ENCODE data around the gene VPS51. TPM values are rescaled to one million over a fixed set of nuclear protein-coding genes. Genes with fewer than 3 reads are reported as not detected.

The VPS51 gene
- total and polyA plus RNA-seq, 2 of the 13 experiments (the other 11 are each of a cell fraction or from before 2014, with no cell fraction given) = 76.3 to 90.6 TPM

DNA sequence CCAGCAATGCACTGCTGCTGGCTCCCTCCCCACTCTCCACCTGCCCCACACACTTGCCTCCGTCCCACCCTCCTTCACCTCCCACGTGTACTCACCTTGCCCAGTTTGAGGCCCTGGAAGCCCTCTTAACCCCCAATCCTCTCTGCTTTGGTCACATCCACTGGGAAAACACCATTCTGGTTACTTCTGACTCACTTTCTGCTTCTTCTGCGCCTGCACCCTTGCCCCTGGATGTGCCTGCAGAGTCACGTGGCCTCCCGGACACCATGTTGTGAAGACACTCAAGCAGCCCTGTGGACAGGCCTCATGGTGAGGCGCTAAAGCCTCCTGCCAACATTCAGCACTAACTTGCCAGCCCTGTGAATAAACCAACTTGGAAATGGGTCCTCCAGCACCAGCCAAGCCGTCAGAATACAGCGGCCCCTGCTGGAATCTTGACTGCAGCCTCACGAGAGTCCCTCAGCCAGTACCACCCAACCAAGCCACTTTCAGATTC is 35.1 kb upstream of the VPS51 start (continued):
- TF ChIP-seq, protein P1, sequence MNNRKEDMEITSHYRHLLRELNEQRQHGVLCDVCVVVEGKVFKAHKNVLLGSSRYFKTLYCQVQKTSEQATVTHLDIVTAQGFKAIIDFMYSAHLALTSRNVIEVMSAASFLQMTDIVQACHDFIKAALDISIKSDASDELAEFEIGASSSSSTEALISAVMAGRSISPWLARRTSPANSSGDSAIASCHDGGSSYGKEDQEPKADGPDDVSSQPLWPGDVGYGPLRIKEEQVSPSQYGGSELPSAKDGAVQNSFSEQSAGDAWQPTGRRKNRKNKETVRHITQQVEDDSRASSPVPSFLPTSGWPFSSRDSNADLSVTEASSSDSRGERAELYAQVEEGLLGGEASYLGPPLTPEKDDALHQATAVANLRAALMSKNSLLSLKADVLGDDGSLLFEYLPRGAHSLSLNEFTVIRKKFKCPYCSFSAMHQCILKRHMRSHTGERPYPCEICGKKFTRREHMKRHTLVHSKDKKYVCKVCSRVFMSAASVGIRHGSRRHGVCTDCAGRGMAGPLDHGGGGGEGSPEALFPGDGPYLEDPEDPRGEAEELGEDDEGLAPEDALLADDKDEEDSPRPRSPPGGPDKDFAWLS (CRISPR knock-in tag; IDR thresholded peaks at IDR 0.05; ENCODE audit: borderline replicate concordance) = no peak
- TF ChIP-seq, protein P2, sequence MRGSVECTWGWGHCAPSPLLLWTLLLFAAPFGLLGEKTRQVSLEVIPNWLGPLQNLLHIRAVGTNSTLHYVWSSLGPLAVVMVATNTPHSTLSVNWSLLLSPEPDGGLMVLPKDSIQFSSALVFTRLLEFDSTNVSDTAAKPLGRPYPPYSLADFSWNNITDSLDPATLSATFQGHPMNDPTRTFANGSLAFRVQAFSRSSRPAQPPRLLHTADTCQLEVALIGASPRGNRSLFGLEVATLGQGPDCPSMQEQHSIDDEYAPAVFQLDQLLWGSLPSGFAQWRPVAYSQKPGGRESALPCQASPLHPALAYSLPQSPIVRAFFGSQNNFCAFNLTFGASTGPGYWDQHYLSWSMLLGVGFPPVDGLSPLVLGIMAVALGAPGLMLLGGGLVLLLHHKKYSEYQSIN (CRISPR knock-in tag; IDR thresholded peaks at IDR 0.05; ENCODE audit: borderline replicate concordance) = no peak
- TF ChIP-seq, protein P3, sequence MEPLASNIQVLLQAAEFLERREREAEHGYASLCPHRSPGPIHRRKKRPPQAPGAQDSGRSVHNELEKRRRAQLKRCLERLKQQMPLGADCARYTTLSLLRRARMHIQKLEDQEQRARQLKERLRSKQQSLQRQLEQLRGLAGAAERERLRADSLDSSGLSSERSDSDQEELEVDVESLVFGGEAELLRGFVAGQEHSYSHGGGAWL (CRISPR knock-in tag; IDR thresholded peaks at IDR 0.05) = no peak
- TF ChIP-seq TRIM24 (CRISPR knock-in tag; IDR thresholded peaks at IDR 0.05) (no peak), MYC (CRISPR knock-in tag; IDR thresholded peaks at IDR 0.05; ENCODE audit: borderline replicate concordance) (peak; percentile 17; the same call in 1 of the 2 replicates), TGIF2 (CRISPR knock-in tag; IDR thresholded peaks at IDR 0.05) (no peak), SNAI1 (CRISPR knock-in tag; IDR thresholded peaks at IDR 0.05; ENCODE audit: borderline replicate concordance) (no peak), ARNT2 (CRISPR knock-in tag; IDR thresholded peaks at IDR 0.05; ENCODE audit: low read depth) (no peak), SMC3 (IDR thresholded peaks at IDR 0.05; ENCODE audit: low read length) (peak; percentile 60), CBX5 (CRISPR knock-in tag; IDR thresholded peaks at IDR 0.05; ENCODE audit: borderline replicate concordance) (no peak), XBP1 (CRISPR knock-in tag; IDR thresholded peaks at IDR 0.05) (no peak), NFE2L1 (CRISPR knock-in tag; IDR thresholded peaks at IDR 0.05; ENCODE audit: borderline replicate concordance) (no peak), THYN1 (CRISPR knock-in tag; IDR thresholded peaks at IDR 0.05; ENCODE audit: borderline replicate concordance, low read depth) (no peak), GZF1 (CRISPR knock-in tag; IDR thresholded peaks at IDR 0.05) (no peak), ZNF747 (CRISPR knock-in tag; IDR thresholded peaks at IDR 0.05; ENCODE audit: borderline replicate concordance) (no peak), ZFY (CRISPR knock-in tag; IDR thresholded peaks at IDR 0.05) (0 out of 2 replicates have a peak, but pooled peaks have one; percentile 15), ZNF317 (CRISPR knock-in tag; IDR thresholded peaks at IDR 0.05) (no peak), RAD21 (CRISPR knock-in tag; IDR thresholded peaks at IDR 0.05) (peak; percentile 65), NFYC (CRISPR knock-in tag; IDR thresholded peaks at IDR 0.05) (no peak)
- TF ChIP-seq, protein P4, sequence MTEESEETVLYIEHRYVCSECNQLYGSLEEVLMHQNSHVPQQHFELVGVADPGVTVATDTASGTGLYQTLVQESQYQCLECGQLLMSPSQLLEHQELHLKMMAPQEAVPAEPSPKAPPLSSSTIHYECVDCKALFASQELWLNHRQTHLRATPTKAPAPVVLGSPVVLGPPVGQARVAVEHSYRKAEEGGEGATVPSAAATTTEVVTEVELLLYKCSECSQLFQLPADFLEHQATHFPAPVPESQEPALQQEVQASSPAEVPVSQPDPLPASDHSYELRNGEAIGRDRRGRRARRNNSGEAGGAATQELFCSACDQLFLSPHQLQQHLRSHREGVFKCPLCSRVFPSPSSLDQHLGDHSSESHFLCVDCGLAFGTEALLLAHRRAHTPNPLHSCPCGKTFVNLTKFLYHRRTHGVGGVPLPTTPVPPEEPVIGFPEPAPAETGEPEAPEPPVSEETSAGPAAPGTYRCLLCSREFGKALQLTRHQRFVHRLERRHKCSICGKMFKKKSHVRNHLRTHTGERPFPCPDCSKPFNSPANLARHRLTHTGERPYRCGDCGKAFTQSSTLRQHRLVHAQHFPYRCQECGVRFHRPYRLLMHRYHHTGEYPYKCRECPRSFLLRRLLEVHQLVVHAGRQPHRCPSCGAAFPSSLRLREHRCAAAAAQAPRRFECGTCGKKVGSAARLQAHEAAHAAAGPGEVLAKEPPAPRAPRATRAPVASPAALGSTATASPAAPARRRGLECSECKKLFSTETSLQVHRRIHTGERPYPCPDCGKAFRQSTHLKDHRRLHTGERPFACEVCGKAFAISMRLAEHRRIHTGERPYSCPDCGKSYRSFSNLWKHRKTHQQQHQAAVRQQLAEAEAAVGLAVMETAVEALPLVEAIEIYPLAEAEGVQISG (CRISPR knock-in tag; IDR thresholded peaks at IDR 0.05) = peak; percentile 25; the same call in 1 of the 2 replicates
- TF ChIP-seq, protein P5, sequence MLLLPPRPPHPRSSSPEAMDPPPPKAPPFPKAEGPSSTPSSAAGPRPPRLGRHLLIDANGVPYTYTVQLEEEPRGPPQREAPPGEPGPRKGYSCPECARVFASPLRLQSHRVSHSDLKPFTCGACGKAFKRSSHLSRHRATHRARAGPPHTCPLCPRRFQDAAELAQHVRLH (CRISPR knock-in tag; IDR thresholded peaks at IDR 0.05; ENCODE audit: borderline replicate concordance, low read depth) = no peak
- TF ChIP-seq, protein P6, sequence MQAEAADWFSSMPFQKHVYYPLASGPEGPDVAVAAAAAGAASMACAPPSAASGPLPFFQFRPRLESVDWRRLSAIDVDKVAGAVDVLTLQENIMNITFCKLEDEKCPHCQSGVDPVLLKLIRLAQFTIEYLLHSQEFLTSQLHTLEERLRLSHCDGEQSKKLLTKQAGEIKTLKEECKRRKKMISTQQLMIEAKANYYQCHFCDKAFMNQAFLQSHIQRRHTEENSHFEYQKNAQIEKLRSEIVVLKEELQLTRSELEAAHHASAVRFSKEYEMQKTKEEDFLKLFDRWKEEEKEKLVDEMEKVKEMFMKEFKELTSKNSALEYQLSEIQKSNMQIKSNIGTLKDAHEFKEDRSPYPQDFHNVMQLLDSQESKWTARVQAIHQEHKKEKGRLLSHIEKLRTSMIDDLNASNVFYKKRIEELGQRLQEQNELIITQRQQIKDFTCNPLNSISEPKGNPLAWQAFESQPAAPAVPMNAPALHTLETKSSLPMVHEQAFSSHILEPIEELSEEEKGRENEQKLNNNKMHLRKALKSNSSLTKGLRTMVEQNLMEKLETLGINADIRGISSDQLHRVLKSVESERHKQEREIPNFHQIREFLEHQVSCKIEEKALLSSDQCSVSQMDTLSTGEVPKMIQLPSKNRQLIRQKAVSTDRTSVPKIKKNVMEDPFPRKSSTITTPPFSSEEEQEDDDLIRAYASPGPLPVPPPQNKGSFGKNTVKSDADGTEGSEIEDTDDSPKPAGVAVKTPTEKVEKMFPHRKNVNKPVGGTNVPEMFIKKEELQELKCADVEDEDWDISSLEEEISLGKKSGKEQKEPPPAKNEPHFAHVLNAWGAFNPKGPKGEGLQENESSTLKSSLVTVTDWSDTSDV (CRISPR knock-in tag; IDR thresholded peaks at IDR 0.05) = no peak
